ENCODE measurements around the gene ITGB4. TPM values are rescaled to one million over a fixed set of nuclear protein-coding genes. Genes with fewer than 3 reads are reported as not detected.

Gene ITGB4
- total RNA-seq, 4 donors from 2014 or later, result 196 to 323 (median 229) TPM

DNA sequence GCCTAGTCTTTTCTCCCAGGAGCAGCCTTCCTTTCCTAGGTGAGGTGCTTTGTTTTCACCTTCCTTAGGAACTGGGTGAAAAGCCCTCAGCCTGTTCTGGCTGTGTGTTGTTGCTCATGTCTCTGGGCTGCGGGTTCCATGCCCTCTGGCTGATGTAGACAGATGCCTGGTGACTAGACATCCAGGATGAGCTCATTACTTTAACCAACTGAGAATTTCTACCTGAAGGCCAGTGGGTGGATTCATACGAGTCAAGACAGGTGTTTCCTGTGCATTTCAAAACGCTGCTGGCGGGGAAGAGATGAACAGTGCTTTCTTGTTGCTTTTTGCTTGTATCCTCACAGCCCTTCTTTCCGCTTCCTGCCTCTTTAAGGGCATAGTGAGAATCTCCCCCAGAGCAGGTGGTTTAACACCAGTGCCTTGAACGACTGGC lies 31.8 kb upstream of the ITGB4 start:
- DNase-seq, result no peak
- H3K27me3 ChIP-seq, result no peaks in the 10 kb centered on the region
- in situ Hi-C loops (cut with MboI; ENCODE audit: low pct_ligation_motif_present in 1 of 4, low pct_unique_long_range_greater_than_20kb in 1 of 4, low sequenced_read_pairs in 3 of 4), result no loop called here
- H3K4me3 ChIP-seq, result no peak overlapping the region
- TF ChIP-seq, protein P1, sequence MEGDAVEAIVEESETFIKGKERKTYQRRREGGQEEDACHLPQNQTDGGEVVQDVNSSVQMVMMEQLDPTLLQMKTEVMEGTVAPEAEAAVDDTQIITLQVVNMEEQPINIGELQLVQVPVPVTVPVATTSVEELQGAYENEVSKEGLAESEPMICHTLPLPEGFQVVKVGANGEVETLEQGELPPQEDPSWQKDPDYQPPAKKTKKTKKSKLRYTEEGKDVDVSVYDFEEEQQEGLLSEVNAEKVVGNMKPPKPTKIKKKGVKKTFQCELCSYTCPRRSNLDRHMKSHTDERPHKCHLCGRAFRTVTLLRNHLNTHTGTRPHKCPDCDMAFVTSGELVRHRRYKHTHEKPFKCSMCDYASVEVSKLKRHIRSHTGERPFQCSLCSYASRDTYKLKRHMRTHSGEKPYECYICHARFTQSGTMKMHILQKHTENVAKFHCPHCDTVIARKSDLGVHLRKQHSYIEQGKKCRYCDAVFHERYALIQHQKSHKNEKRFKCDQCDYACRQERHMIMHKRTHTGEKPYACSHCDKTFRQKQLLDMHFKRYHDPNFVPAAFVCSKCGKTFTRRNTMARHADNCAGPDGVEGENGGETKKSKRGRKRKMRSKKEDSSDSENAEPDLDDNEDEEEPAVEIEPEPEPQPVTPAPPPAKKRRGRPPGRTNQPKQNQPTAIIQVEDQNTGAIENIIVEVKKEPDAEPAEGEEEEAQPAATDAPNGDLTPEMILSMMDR (IDR thresholded peaks at IDR 0.05), result no peak
- TF ChIP-seq POLR2A (IDR thresholded peaks at IDR 0.05), result no peak
- no peak for TF ChIP-seq POLR2AphosphoS5 (IDR thresholded peaks at IDR 0.05)
- TF ChIP-seq EP300 (IDR thresholded peaks at IDR 0.05; ENCODE audit: low read depth), result no peak
- peaks cover 20 to 75% (median 29%) of the 10 kb centered on the region in 4 donors for H3K4me1 ChIP-seq
- H3K9me3 ChIP-seq, result no peaks in the 10 kb centered on the region
- 67% methylated on average over 6 of the region's 6 CpGs; no CpG with 5 or more reads in 1 of the 2 donors for WGBS, 2 donors (ENCODE audit: low coverage in 1 of 2)
- H3K36me3 ChIP-seq, result no peaks in the 10 kb centered on the region
- intact Hi-C loops (cut with DNase I; ENCODE audit: low total_unique reads), result no loop called here
- H3K27ac ChIP-seq, result peak overlapping the region; percentile 49 to 65 (median 51)

DNA sequence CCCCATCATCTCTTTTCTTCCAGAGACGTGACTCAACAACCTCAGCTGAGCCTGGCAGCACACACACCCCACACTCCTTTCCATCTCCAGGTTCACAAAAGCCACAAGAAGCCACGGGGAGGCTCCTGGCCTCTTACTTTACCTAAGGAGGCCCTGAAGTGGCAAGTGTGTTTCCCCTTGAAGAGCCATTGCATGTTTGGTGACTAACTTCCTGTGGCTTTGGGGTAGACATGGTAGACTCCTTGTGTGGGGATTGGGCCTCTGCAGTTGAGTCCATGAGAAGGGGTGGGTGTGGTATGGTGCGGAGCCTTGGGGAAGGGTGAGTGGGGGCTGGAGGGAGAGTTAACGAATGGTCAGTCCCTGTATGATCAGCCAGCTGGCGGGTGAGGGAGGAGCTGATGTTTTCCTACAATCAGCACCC lies 29.9 kb upstream of the ITGB4 start:
- TF ChIP-seq, protein P1 (IDR thresholded peaks at IDR 0.05), result no peak
- TF ChIP-seq POLR2AphosphoS5 (IDR thresholded peaks at IDR 0.05) (no peak), POLR2A (IDR thresholded peaks at IDR 0.05) (no peak), EP300 (IDR thresholded peaks at IDR 0.05; ENCODE audit: low read depth) (no peak)
- H3K27me3 ChIP-seq, result no peaks in the 10 kb centered on the region
- in situ Hi-C loops (cut with MboI; ENCODE audit: low pct_ligation_motif_present in 1 of 4, low pct_unique_long_range_greater_than_20kb in 1 of 4, low sequenced_read_pairs in 3 of 4), result no loop called here
- H3K4me1 ChIP-seq, result peaks cover 15 to 75% (median 28%) of the 10 kb centered on the region in 4 donors
- intact Hi-C loops (cut with DNase I; ENCODE audit: low total_unique reads), result loop anchor here (5.0 kb wide), 1 partner anchor 399 kb away; no protein-coding TSS in a partner anchor
- WGBS, 2 donors (ENCODE audit: low coverage in 1 of 2), result 54 to 71% methylated on average over 2 to 5 of the region's 5 CpGs
- H3K27ac ChIP-seq, result peak overlapping the region; percentile 1 to 90 (median 52)
- H3K4me3 ChIP-seq, result no peak overlapping the region
- no peaks in the 10 kb centered on the region for H3K36me3 ChIP-seq
- no peak for DNase-seq
- no peaks in the 10 kb centered on the region for H3K9me3 ChIP-seq

GRCh38 chr17:75691801-75692626 lies 29.2 kb upstream of the ITGB4 start:
- Histone ChIP-seq H3K9me3 (no peaks in the 10 kb centered on the region), H3K36me3 (no peaks in the 10 kb centered on the region), H3K4me1 (peaks cover 11 to 78% (median 32%) of the 10 kb centered on the region in 4 donors), H3K4me3 (no peak overlapping the region), H3K27ac (peak overlapping the region; percentile 16 to 90 (median 72)), H3K27me3 (no peaks in the 10 kb centered on the region)
- TF ChIP-seq POLR2A (IDR thresholded peaks at IDR 0.05) (no peak), POLR2AphosphoS5 (IDR thresholded peaks at IDR 0.05) (no peak), EP300 (IDR thresholded peaks at IDR 0.05; ENCODE audit: low read depth) (no peak)
- TF ChIP-seq, protein P1 (IDR thresholded peaks at IDR 0.05), result no peak
- no peak for DNase-seq
- in situ Hi-C loops (cut with MboI; ENCODE audit: low pct_ligation_motif_present in 1 of 4, low pct_unique_long_range_greater_than_20kb in 1 of 4, low sequenced_read_pairs in 3 of 4), result no loop called here
- 40 to 61% methylated on average over 2 to 14 of the region's 14 CpGs for WGBS, 2 donors (ENCODE audit: low coverage in 1 of 2)
- intact Hi-C loops (cut with DNase I; ENCODE audit: low total_unique reads), result loop anchor here (5.0 kb wide), 1 partner anchor 400 kb away; no protein-coding TSS in a partner anchor

- in situ Hi-C loops (cut with MboI; ENCODE audit: low pct_ligation_motif_present in 1 of 4, low pct_unique_long_range_greater_than_20kb in 1 of 4, low sequenced_read_pairs in 3 of 4) (no loop called here), intact Hi-C loops (cut with DNase I; ENCODE audit: low total_unique reads) (loop anchor here (5.0 kb wide), 1 partner anchor 401 kb away; no protein-coding TSS in a partner anchor)
- peaks cover 6 to 81% (median 40%) of the 10 kb centered on the region in 4 donors for H3K4me1 ChIP-seq
These were observed 28.3 kb upstream of the ITGB4 start for GRCh38 chr17:75692976-75693375.

More at GRCh38 chr17:75692976-75693375, 28.3 kb upstream of the ITGB4 start:
- 84% methylated on average over 13 of the region's 13 CpGs; no CpG with 5 or more reads in 1 of the 2 donors for WGBS, 2 donors (ENCODE audit: low coverage in 1 of 2)
- Histone ChIP-seq H3K4me3 (no peak overlapping the region), H3K27ac (peak overlapping the region; percentile 58 to 91 (median 88)), H3K9me3 (no peaks in the 10 kb centered on the region), H3K36me3 (no peaks in the 10 kb centered on the region), H3K27me3 (no peaks in the 10 kb centered on the region)
- TF ChIP-seq EP300 (IDR thresholded peaks at IDR 0.05; ENCODE audit: low read depth), result no peak
- TF ChIP-seq, protein P1 (IDR thresholded peaks at IDR 0.05), result no peak
- no peak for TF ChIP-seq POLR2A (IDR thresholded peaks at IDR 0.05)
- TF ChIP-seq POLR2AphosphoS5 (IDR thresholded peaks at IDR 0.05), result no peak
- DNase-seq, result no peak

Measured in transverse colon (tissue), 4 donors.